ENCODE results near the gene CEND1.

Gene CEND1

GRCh38 chr11:777288-778255 is 12.3 kb downstream of the CEND1 start, which contains the start of gene GATD1:
Gene GATD1, minus strand, starts transcription at chr11:777487. Its CDS starts 25 bp downstream, at chr11:777462.
- peak; percentile 88 for DNase-seq

- DNase-seq = peak; percentile 28
These were observed 13.2 kb downstream of the CEND1 start for GRCh38 chr11:776561-777287.

GRCh38 chr11:776263-776560 is 13.7 kb downstream of the CEND1 start:
- DNase-seq = no peak

- no peak for DNase-seq
These were observed 14.9 kb downstream of the CEND1 start for GRCh38 chr11:774873-775592.

- DNase-seq = no peak
These were observed 16.1 kb downstream of the CEND1 start for GRCh38 chr11:773830-774229.

GRCh38 chr11:773425-773824 is 16.5 kb downstream of the CEND1 start:
- DNase-seq = no peak

GRCh38 chr11:772429-773390 is 17.2 kb downstream of the CEND1 start:
- DNase-seq = no peak

GRCh38 chr11:771617-772204 is 18.2 kb downstream of the CEND1 start:
- DNase-seq = no peak

- no peak for DNase-seq
These were observed 19.0 kb downstream of the CEND1 start for GRCh38 chr11:770642-771616.

- no peak for DNase-seq
These were observed 19.8 kb downstream of the CEND1 start for GRCh38 chr11:769887-770641.

- no peak for DNase-seq
These were observed 22.7 kb downstream of the CEND1 start for GRCh38 chr11:767238-767637.

- DNase-seq = no peak
These were observed 23.0 kb downstream of the CEND1 start for GRCh38 chr11:766936-767210.

- DNase-seq = no peak
These were observed 23.6 kb downstream of the CEND1 start for GRCh38 chr11:766106-766935.

GRCh38 chr11:765802-766091 is 24.1 kb downstream of the CEND1 start:
- DNase-seq = no peak

- DNase-seq = peak; percentile 57
These were observed 24.7 kb downstream of the CEND1 start for GRCh38 chr11:765025-765801.

- DNase-seq = no peak
These were observed 25.4 kb downstream of the CEND1 start for GRCh38 chr11:764322-765024.

GRCh38 chr11:763549-764321 is 26.2 kb downstream of the CEND1 start:
- DNase-seq = no peak

Measured in fibroblast of skin of scalp (primary cell).